GM21619 (cell line): ENCODE measurements around the gene DNAH12.

Experiments used
- ATAC-seq: cut with Tn5 transposase; IDR thresholded peaks from one replicate; pipeline ENCODE4 v1.9.1; 2021; ENCODE audit not compliant: unreplicated experiment

Gene DNAH12

GRCh38 chr3:57544181-57545125, at the start of gene DNAH12:
Gene DNAH12 (minus strand): TSS chr3:57544344. CDS start chr3:57542870, 1,474 bp downstream.
- no peak for ATAC-seq

- ATAC-seq = no peak
These were observed 48.2 kb upstream of the DNAH12 start for GRCh38 chr3:57592306-57592705.

- ATAC-seq = no peak
These were observed 43.8 kb upstream of the DNAH12 start for GRCh38 chr3:57587905-57588304.

- no peak for ATAC-seq
These were observed 42.6 kb upstream of the DNAH12 start for GRCh38 chr3:57586778-57587177.

- no peak for ATAC-seq
These were observed 39.4 kb upstream of the DNAH12 start for GRCh38 chr3:57583544-57583943.

- ATAC-seq = no peak
These were observed 38.5 kb upstream of the DNAH12 start for GRCh38 chr3:57582474-57583168.

GRCh38 chr3:57577801-57578200, 33.7 kb upstream of the DNAH12 start:
- no peak for ATAC-seq

- ATAC-seq = no peak
These were observed 32.0 kb upstream of the DNAH12 start for GRCh38 chr3:57575966-57576626.

GRCh38 chr3:57572096-57572495, 28.0 kb upstream of the DNAH12 start:
- no peak for ATAC-seq

- ATAC-seq = no peak
These were observed 26.7 kb upstream of the DNAH12 start for GRCh38 chr3:57570878-57571277.

GRCh38 chr3:57569859-57570450, 25.8 kb upstream of the DNAH12 start:
- no peak for ATAC-seq

GRCh38 chr3:57559526-57559925, 15.4 kb upstream of the DNAH12 start:
- ATAC-seq = no peak

GRCh38 chr3:57557085-57557537, 13.0 kb upstream of the DNAH12 start:
- peak; percentile 18 for ATAC-seq

GRCh38 chr3:57556459-57557084, 12.4 kb upstream of the DNAH12 start:
- peak; percentile 31 for ATAC-seq

- ATAC-seq = peak; percentile 81
These were observed 11.8 kb upstream of the DNAH12 start, which contains the start of gene PDE12 for GRCh38 chr3:57555738-57556458. Gene PDE12 (plus strand): TSS chr3:57556274. CDS start chr3:57556380, 106 bp downstream.

- ATAC-seq = no peak
These were observed 11.2 kb upstream of the DNAH12 start for GRCh38 chr3:57555306-57555705.

GRCh38 chr3:57546616-57547015, 2.5 kb upstream of the DNAH12 start:
- ATAC-seq = no peak

- no peak for ATAC-seq
These were observed 1.6 kb upstream of the DNAH12 start for GRCh38 chr3:57545636-57546268.

GRCh38 chr3:57538465-57538864, 5.7 kb downstream of the DNAH12 start:
- no peak for ATAC-seq
